IPS DF 6.9 (cell line): ENCODE data around the gene FBLN1.
A peak's percentile ranks its signal among the peaks of the same experiment; 100 is the strongest.

Experiments used
- DNase-seq: peaks from one replicate; pipeline ENCODE4 v3.0.0-alpha.2; 2013; ENCODE audit warnings: low read depth, low spot score
- H3K27ac ChIP-seq: one replicate; pipeline ENCODE4 v1.5.1; 2013; ENCODE audit warnings: low read length, control low read depth
- H3K27me3 ChIP-seq: 2 replicates; pipeline ENCODE4 v1.6.1; 2013; ENCODE audit warnings: mild to moderate bottlenecking, low read length; ENCODE audit not compliant: control insufficient read depth, insufficient read depth
- H3K36me3 ChIP-seq: 2 replicates; pipeline ENCODE4 v1.6.1; 2013; ENCODE audit warnings: low read length; ENCODE audit not compliant: control insufficient read depth, insufficient read depth
- H3K4me1 ChIP-seq: 2 replicates; pipeline ENCODE4 v1.6.1; 2013; ENCODE audit warnings: low read length; ENCODE audit not compliant: control insufficient read depth, insufficient read depth
- H3K4me3 ChIP-seq: 2 replicates; pipeline ENCODE4 v1.5.1; 2013; ENCODE audit warnings: mild to moderate bottlenecking, low read length
- H3K9me3 ChIP-seq: 2 replicates; pipeline ENCODE4 v1.6.1; 2013; ENCODE audit warnings: low read length, inconsistent platforms; ENCODE audit not compliant: control insufficient read depth, insufficient read depth
- WGBS: extraction: QIAGEN DNeasy Blood & Tissue Kit; methylation state at CpG from one replicate; pipeline ENCODE4 v1.1.7; 2013; ENCODE audit warnings: mixed read lengths, missing lambda C conversion rate; ENCODE audit not compliant: insufficient read length, insufficient coverage; 5-methylcytosine and 5-hydroxymethylcytosine counted together

The FBLN1 gene

GRCh38 chr22:45502215-45503049 lies at the start of gene FBLN1:
FBLN1 (plus strand) TSS chr22:45502883; CDS start chr22:45502986, 103 bp downstream.
- peaks cover 6% of the 10 kb centered on the region for H3K4me1 ChIP-seq
- peak within 1 kb of the TSS; percentile 46 for H3K27ac ChIP-seq
- peak within 1 kb of the TSS; percentile 93 for H3K4me3 ChIP-seq
- H3K36me3 ChIP-seq = no peaks in the 10 kb centered on the region
- WGBS = no CpG with 5 or more reads among the region's 89 CpGs
- H3K9me3 ChIP-seq = no peaks in the 10 kb centered on the region
- H3K27me3 ChIP-seq = no peaks in the 10 kb centered on the region
- no peak for DNase-seq

- Histone ChIP-seq H3K9me3 (no peaks in the 10 kb centered on the region), H3K4me1 (no peaks in the 10 kb centered on the region), H3K27me3 (no peaks in the 10 kb centered on the region), H3K4me3 (no peak overlapping the region), H3K27ac (no peak overlapping the region), H3K36me3 (no peaks in the 10 kb centered on the region)
- DNase-seq = no peak
- no CpG with 5 or more reads among the region's 6 CpGs for WGBS
Observed at GRCh38 chr22:45453764-45454163, 48.9 kb upstream of the FBLN1 start.

- no CpG with 5 or more reads among the region's 4 CpGs for WGBS
- Histone ChIP-seq H3K36me3 (no peaks in the 10 kb centered on the region), H3K27me3 (no peaks in the 10 kb centered on the region), H3K9me3 (no peaks in the 10 kb centered on the region), H3K4me1 (no peaks in the 10 kb centered on the region), H3K27ac (no peak overlapping the region), H3K4me3 (no peak overlapping the region)
- DNase-seq = no peak
Observed at GRCh38 chr22:45454275-45454674, 48.4 kb upstream of the FBLN1 start.

GRCh38 chr22:45455212-45455611 lies 47.5 kb upstream of the FBLN1 start:
- Histone ChIP-seq H3K27me3 (no peaks in the 10 kb centered on the region), H3K4me1 (no peaks in the 10 kb centered on the region), H3K27ac (no peak overlapping the region), H3K9me3 (no peaks in the 10 kb centered on the region), H3K4me3 (no peak overlapping the region), H3K36me3 (no peaks in the 10 kb centered on the region)
- DNase-seq = no peak
- WGBS = no CpG with 5 or more reads among the region's 14 CpGs

GRCh38 chr22:45455621-45456020 lies 47.1 kb upstream of the FBLN1 start:
- WGBS = no CpG with 5 or more reads among the region's 4 CpGs
- Histone ChIP-seq H3K36me3 (no peaks in the 10 kb centered on the region), H3K27ac (no peak overlapping the region), H3K27me3 (no peaks in the 10 kb centered on the region), H3K4me3 (no peak overlapping the region), H3K4me1 (no peaks in the 10 kb centered on the region), H3K9me3 (no peaks in the 10 kb centered on the region)
- DNase-seq = no peak

- Histone ChIP-seq H3K36me3 (no peaks in the 10 kb centered on the region), H3K27me3 (no peaks in the 10 kb centered on the region), H3K4me3 (no peak overlapping the region), H3K27ac (no peak overlapping the region), H3K4me1 (no peaks in the 10 kb centered on the region), H3K9me3 (no peaks in the 10 kb centered on the region)
- DNase-seq = no peak
- WGBS = no CpG with 5 or more reads among the region's 8 CpGs
Observed at GRCh38 chr22:45456811-45457210, 45.9 kb upstream of the FBLN1 start.

GRCh38 chr22:45458532-45458931 lies 44.2 kb upstream of the FBLN1 start:
- no peak for DNase-seq
- no peaks in the 10 kb centered on the region for H3K36me3 ChIP-seq
- no CpG with 5 or more reads among the region's 13 CpGs for WGBS
- H3K9me3 ChIP-seq = no peaks in the 10 kb centered on the region
- no peak overlapping the region for H3K4me3 ChIP-seq
- no peaks in the 10 kb centered on the region for H3K4me1 ChIP-seq
- no peak overlapping the region for H3K27ac ChIP-seq
- H3K27me3 ChIP-seq = no peaks in the 10 kb centered on the region

- WGBS = no CpG with 5 or more reads among the region's 8 CpGs
- no peaks in the 10 kb centered on the region for H3K9me3 ChIP-seq
- no peaks in the 10 kb centered on the region for H3K27me3 ChIP-seq
- H3K4me1 ChIP-seq = no peaks in the 10 kb centered on the region
- no peaks in the 10 kb centered on the region for H3K36me3 ChIP-seq
- no peak for DNase-seq
- H3K27ac ChIP-seq = no peak overlapping the region
- no peak overlapping the region for H3K4me3 ChIP-seq
Observed at GRCh38 chr22:45459235-45459634, 43.4 kb upstream of the FBLN1 start.

GRCh38 chr22:45460288-45461109 lies 42.2 kb upstream of the FBLN1 start:
- WGBS = no CpG with 5 or more reads among the region's 14 CpGs
- Histone ChIP-seq H3K36me3 (no peaks in the 10 kb centered on the region), H3K4me1 (no peaks in the 10 kb centered on the region), H3K27ac (no peak overlapping the region), H3K4me3 (no peak overlapping the region), H3K9me3 (no peaks in the 10 kb centered on the region), H3K27me3 (no peaks in the 10 kb centered on the region)
- no peak for DNase-seq

- H3K36me3 ChIP-seq = no peaks in the 10 kb centered on the region
- peak; percentile 13 for DNase-seq
Observed at GRCh38 chr22:45462034-45462655, 40.5 kb upstream of the FBLN1 start.

More at GRCh38 chr22:45462034-45462655, 40.5 kb upstream of the FBLN1 start:
- Histone ChIP-seq H3K9me3 (no peaks in the 10 kb centered on the region), H3K27ac (no peak overlapping the region), H3K4me1 (no peaks in the 10 kb centered on the region), H3K4me3 (no peak overlapping the region), H3K27me3 (no peaks in the 10 kb centered on the region)
- WGBS = no CpG with 5 or more reads among the region's 6 CpGs
